GM21515 (cell line): ENCODE data around the gene CCDC8.

Experiments used
- ATAC-seq: cut with Tn5 transposase; IDR thresholded peaks from one replicate; pipeline ENCODE4 v1.9.1; 2021; ENCODE audit not compliant: unreplicated experiment

CCDC8 gene

GRCh38 chr19:46361915-46362314, 51.4 kb downstream of the CCDC8 start:
- ATAC-seq, result no peak
